HCT116 (cell line): Measurements from ENCODE around the gene INPP5E. TPM values are rescaled to one million over a fixed set of nuclear protein-coding genes. Genes with fewer than 3 reads are reported as not detected.

Experiments used
- ATAC-seq: fragments of 200-7000 bp; cut with Tn5 transposase; 2 replicates; pipeline ENCODE4 v1.9.1; 2020; ENCODE audit warnings: mild to moderate bottlenecking, moderate library complexity
- BruUV-seq: library from RNA; stranded (reverse); fragments of 400-500 nt; replicated peaks from 2 replicates; lab custom pipeline; 2021; lab: Mats Ljungman, UMichigan
- CTCF ChIA-PET: fragments of 300-600 bp; sonication (Branson Sonifier 250); formaldehyde crosslinking; loops from one replicate; lab custom pipeline; 2021; ENCODE audit warnings: antibody characterized with exemption; lab: Charles Lee
- POLR2A ChIA-PET: fragments of 300-600, 350-600 bp; sonication (Branson Sonifier 250); formaldehyde crosslinking; loops from one replicate; lab custom pipeline; 2021; ENCODE audit warnings: antibody characterized with exemption; lab: Charles Lee
- RAD21 ChIA-PET, 2 experiments: fragments of 300-600 bp; sonication (Branson Sonifier 250); formaldehyde crosslinking; loops; one replicate each; lab custom pipeline; 2023; ENCODE audit warnings: low total read pairs in 2 of 2; ENCODE audit not compliant: uncharacterized antibody in 2 of 2, unreplicated experiment in 2 of 2, low non-redundant PET in 1 of 2; lab: Charles Lee
- DNase-seq: peaks from one replicate; pipeline ENCODE4 v3.0.0-alpha.2; 2010; ENCODE audit warnings: low read depth, low spot score
- H2AFZ ChIP-seq: fragments of 200-600 bp; shearing (Covaris generic), sonication (generic); 2 replicates; pipeline ENCODE4 v1.6.1; 2017; ENCODE audit warnings: low read depth, mixed run types, mixed read lengths, antibody characterized with exemption, low read length; ENCODE audit not compliant: poor library complexity, severe bottlenecking
- H3K27ac ChIP-seq: 2 replicates; pipeline ENCODE4 v1.5.1; 2012; ENCODE audit warnings: low read depth, low read length
- H3K27me3 ChIP-seq: fragments of 200-600 bp; sonication (generic); 2 replicates; pipeline ENCODE4 v1.6.1; 2016; ENCODE audit warnings: mixed run types, low read length, mixed read lengths; ENCODE audit not compliant: insufficient read depth
- H3K36me3 ChIP-seq, 2 experiments: fragments of 200-500 bp in 1 of 2; fragments of 200-600 bp in 1 of 2; sonication (Bioruptor generic) in 1 of 2; sonication (generic) in 1 of 2; 2 replicates each; pipeline versions ENCODE4 v1.5.1 to v1.6.1; 2014 to 2016; ENCODE audit warnings: low read length in 2 of 2, inconsistent platforms in 1 of 2, mixed read lengths in 1 of 2, mixed run types in 1 of 2; ENCODE audit not compliant: insufficient read depth in 2 of 2, control insufficient read depth in 1 of 2
- H3K4me1 ChIP-seq, 2 experiments: fragments of 200-600 bp in 1 of 2; sonication (generic) in 1 of 2; 2 replicates each; pipeline versions ENCODE4 v1.5.1 to v1.6.1; 2012 to 2017; ENCODE audit warnings: low read length in 2 of 2, inconsistent platforms in 1 of 2, mild to moderate bottlenecking in 1 of 2, mixed read lengths in 1 of 2, mixed run types in 1 of 2, moderate library complexity in 1 of 2; ENCODE audit not compliant: insufficient read depth in 2 of 2, control insufficient read depth in 1 of 2
- H3K4me2 ChIP-seq: fragments of 200-600 bp; sonication (generic); 2 replicates; pipeline ENCODE4 v1.6.1; 2017; ENCODE audit warnings: mixed run types, low read length, mixed read lengths
- H3K4me3 ChIP-seq, 2 experiments: fragments of 200-600 bp in 1 of 2; sonication (generic) in 1 of 2; replicated peaks in 1 of 2; 2 replicates each; pipeline ENCODE4 v1.5.1; 2011 to 2016; ENCODE audit warnings: low read length in 2 of 2, control low read depth in 1 of 2, low read depth in 1 of 2, mild to moderate bottlenecking in 1 of 2, mixed read lengths in 1 of 2, mixed run types in 1 of 2
- H3K79me2 ChIP-seq: fragments of 200-600 bp; sonication (generic); 2 replicates; pipeline ENCODE4 v1.6.1; 2017; ENCODE audit warnings: mild to moderate bottlenecking, mixed run types, low read length, moderate library complexity, mixed read lengths; ENCODE audit not compliant: insufficient read depth
- H3K9ac ChIP-seq: fragments of 200-600 bp; sonication (generic); 2 replicates; pipeline ENCODE4 v1.6.1; 2016; ENCODE audit warnings: low read length, mixed read lengths
- H3K9me2 ChIP-seq: fragments of 200-600 bp; sonication (generic), shearing (Covaris generic); 2 replicates; pipeline ENCODE4 v1.6.1; 2017; ENCODE audit warnings: mixed run types, mild to moderate bottlenecking, moderate library complexity; ENCODE audit not compliant: insufficient read depth
- H3K9me3 ChIP-seq, 2 experiments: fragments of 200-500 bp in 1 of 2; fragments of 200-600 bp in 1 of 2; sonication (Bioruptor generic) in 1 of 2; sonication (generic) in 1 of 2; 2 replicates each; pipeline ENCODE4 v1.6.1; 2014 to 2017; ENCODE audit warnings: low read length in 2 of 2, mixed read lengths in 2 of 2, inconsistent platforms in 1 of 2, low read depth in 1 of 2, mild to moderate bottlenecking in 1 of 2, mixed run types in 1 of 2, moderate library complexity in 1 of 2; ENCODE audit not compliant: control insufficient read depth in 1 of 2, insufficient read depth in 1 of 2
- H4K20me1 ChIP-seq: fragments of 200-600 bp; sonication (generic), shearing (Covaris generic); 2 replicates; pipeline ENCODE4 v1.6.1; 2017; ENCODE audit warnings: mixed run types, mild to moderate bottlenecking, moderate library complexity; ENCODE audit not compliant: insufficient read depth
- CBX3 ChIP-seq: IDR thresholded peaks from 2 replicates; pipeline ENCODE4 v1.6.1; 2012; ENCODE audit warnings: low read depth
- EZH2phosphoT487 ChIP-seq: fragments of 200-600 bp; IDR thresholded peaks from 2 replicates; pipeline ENCODE4 v1.6.1; 2018; ENCODE audit warnings: antibody characterized with exemption, borderline replicate concordance
- POLR2A ChIP-seq: IDR thresholded peaks from 2 replicates; pipeline ENCODE4 v1.7.0; 2011; ENCODE audit warnings: borderline replicate concordance; ENCODE audit not compliant: insufficient read depth, insufficient read length; ENCODE audit errors: extremely low read depth
- POLR2AphosphoS5 ChIP-seq: IDR thresholded peaks from 2 replicates; pipeline ENCODE4 v1.6.1; 2011; ENCODE audit warnings: mild to moderate bottlenecking, low read depth, low read length, moderate library complexity
- RAD21 ChIP-seq: IDR thresholded peaks from 2 replicates; pipeline ENCODE4 v1.6.1; 2012; ENCODE audit warnings: low read depth, mild to moderate bottlenecking
- SP1 ChIP-seq: IDR thresholded peaks from 2 replicates; pipeline ENCODE4 v1.6.1; 2012; ENCODE audit warnings: low read depth
- TCF7L2 ChIP-seq: IDR thresholded peaks from 2 replicates; pipeline ENCODE4 v1.7.0; 2011; ENCODE audit warnings: borderline replicate concordance, inconsistent platforms; ENCODE audit not compliant: insufficient read depth, insufficient read length; ENCODE audit errors: extremely low read depth
- ZFX ChIP-seq: fragments of 450-650 bp; IDR thresholded peaks from 2 replicates; pipeline ENCODE4 v1.6.1; 2017
- ZNF274 ChIP-seq: fragments of 200-500 bp; sonication (Bioruptor generic); IDR thresholded peaks from 2 replicates; pipeline ENCODE4 v1.6.1; 2014; ENCODE audit warnings: mild to moderate bottlenecking, low read depth, low read length, inconsistent platforms
- intact Hi-C: fragments of 100-400 bp; cut with micrococcal nuclease; formaldehyde crosslinking; loops from 2 replicates; pipeline ENCODE4 v1.10.0; 2022
- total RNA-seq: library from RNA; stranded (reverse); gene quantifications from one replicate; pipeline ENCODE4 v1.2.1, GENCODE V29; 2021; ENCODE audit not compliant: unreplicated experiment
- TF ChIP-seq, protein P1 (sequence below): IDR thresholded peaks from 2 replicates; pipeline ENCODE4 v1.6.1; 2012
- TF ChIP-seq, protein P2 (sequence below): IDR thresholded peaks from 2 replicates; pipeline ENCODE4 v1.6.1; 2011; ENCODE audit warnings: mild to moderate bottlenecking, low read length, moderate library complexity; ENCODE audit not compliant: insufficient replicate concordance; ENCODE audit errors: extremely low read depth
- TF ChIP-seq, protein P3 (sequence below): IDR thresholded peaks from 2 replicates; pipeline ENCODE4 v1.6.1; 2012; ENCODE audit warnings: low read depth

The INPP5E gene
- total RNA-seq, 1 experiment from 2014 or later = 23.8 TPM

DNA sequence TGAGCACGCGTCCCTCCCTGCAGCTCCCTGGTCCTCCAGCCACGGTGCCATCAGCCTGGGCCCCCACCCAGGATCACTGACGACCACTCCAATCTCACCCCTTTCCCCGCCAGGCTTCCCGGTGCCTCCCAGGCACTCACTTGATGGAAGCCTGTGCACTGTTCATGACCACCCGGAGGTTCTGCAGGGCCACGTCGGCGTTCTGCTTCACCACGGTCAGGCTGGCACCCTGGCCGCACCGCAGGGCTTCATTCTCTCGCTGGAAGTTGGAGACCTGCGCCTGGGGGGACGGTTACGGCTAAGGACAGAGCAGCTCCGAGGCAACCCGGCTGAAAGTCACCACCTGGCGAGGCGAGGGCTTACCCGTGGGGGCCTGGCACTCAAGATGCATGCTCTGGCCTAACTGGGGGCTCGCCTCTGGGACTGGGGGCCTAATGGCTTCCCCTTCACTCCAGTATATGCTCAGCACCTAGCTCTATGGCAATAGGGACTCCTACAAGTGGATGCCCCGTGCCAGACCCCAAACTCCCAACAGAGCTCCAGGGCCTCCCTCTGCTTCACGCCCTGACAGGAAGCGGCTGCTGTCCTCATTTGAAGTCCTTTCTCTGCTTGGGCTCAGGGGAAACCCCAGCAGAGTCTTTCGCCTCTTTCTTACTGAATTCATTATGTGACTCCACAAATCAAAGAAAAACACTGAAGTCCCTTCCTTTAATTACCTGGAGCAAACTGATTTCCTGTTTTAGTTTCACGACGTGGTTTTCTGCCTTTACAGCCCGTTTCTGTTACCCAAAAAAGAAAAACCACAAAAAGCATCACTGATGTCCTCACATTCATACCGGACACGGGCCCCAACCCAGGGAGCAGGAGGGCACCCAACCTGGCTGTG lies 35.5 kb downstream of the INPP5E start:
- Histone ChIP-seq H3K4me3 (no peak overlapping the region), H3K79me2 (peaks cover 34% of the 10 kb centered on the region), H3K9ac (no peak overlapping the region), H3K4me1 (peaks cover 4 to 14% of the 10 kb centered on the region in 2 experiments; a peak in 3 of 4 replicates), H4K20me1 (no peaks in the 10 kb centered on the region), H3K9me3 (no peaks in the 10 kb centered on the region), H3K4me2 (no peak overlapping the region), H3K27ac (no peak overlapping the region), H2AFZ (no peak overlapping the region), H3K9me2 (no peaks in the 10 kb centered on the region), H3K27me3 (no peaks in the 10 kb centered on the region), H3K36me3 (peaks cover 32 to 39% of the 10 kb centered on the region in 2 experiments; a peak in 3 of 4 replicates)
- BruUV-seq = no TSS peak
- POLR2A ChIA-PET = no interaction called here
- intact Hi-C loops = no loop called here
- DNase-seq (no peak), ATAC-seq (no peak)
- CTCF ChIA-PET = interaction anchor here (0.9 kb wide), 1 partner anchor 228 kb away, joined by 6 read pairs; no protein-coding TSS in a partner anchor
- RAD21 ChIA-PET = no interaction called here
- no peak for TF ChIP-seq TCF7L2
- no peak for TF ChIP-seq ZFX
- TF ChIP-seq, protein P1, sequence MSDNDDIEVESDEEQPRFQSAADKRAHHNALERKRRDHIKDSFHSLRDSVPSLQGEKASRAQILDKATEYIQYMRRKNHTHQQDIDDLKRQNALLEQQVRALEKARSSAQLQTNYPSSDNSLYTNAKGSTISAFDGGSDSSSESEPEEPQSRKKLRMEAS = no peak
- no peak for TF ChIP-seq SP1
- TF ChIP-seq, protein P2, sequence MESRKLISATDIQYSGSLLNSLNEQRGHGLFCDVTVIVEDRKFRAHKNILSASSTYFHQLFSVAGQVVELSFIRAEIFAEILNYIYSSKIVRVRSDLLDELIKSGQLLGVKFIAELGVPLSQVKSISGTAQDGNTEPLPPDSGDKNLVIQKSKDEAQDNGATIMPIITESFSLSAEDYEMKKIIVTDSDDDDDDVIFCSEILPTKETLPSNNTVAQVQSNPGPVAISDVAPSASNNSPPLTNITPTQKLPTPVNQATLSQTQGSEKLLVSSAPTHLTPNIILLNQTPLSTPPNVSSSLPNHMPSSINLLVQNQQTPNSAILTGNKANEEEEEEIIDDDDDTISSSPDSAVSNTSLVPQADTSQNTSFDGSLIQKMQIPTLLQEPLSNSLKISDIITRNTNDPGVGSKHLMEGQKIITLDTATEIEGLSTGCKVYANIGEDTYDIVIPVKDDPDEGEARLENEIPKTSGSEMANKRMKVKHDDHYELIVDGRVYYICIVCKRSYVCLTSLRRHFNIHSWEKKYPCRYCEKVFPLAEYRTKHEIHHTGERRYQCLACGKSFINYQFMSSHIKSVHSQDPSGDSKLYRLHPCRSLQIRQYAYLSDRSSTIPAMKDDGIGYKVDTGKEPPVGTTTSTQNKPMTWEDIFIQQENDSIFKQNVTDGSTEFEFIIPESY = no peak
- TF ChIP-seq POLR2A = no peak
- no peak for TF ChIP-seq POLR2AphosphoS5
- TF ChIP-seq CBX3 = no peak
- TF ChIP-seq, protein P3, sequence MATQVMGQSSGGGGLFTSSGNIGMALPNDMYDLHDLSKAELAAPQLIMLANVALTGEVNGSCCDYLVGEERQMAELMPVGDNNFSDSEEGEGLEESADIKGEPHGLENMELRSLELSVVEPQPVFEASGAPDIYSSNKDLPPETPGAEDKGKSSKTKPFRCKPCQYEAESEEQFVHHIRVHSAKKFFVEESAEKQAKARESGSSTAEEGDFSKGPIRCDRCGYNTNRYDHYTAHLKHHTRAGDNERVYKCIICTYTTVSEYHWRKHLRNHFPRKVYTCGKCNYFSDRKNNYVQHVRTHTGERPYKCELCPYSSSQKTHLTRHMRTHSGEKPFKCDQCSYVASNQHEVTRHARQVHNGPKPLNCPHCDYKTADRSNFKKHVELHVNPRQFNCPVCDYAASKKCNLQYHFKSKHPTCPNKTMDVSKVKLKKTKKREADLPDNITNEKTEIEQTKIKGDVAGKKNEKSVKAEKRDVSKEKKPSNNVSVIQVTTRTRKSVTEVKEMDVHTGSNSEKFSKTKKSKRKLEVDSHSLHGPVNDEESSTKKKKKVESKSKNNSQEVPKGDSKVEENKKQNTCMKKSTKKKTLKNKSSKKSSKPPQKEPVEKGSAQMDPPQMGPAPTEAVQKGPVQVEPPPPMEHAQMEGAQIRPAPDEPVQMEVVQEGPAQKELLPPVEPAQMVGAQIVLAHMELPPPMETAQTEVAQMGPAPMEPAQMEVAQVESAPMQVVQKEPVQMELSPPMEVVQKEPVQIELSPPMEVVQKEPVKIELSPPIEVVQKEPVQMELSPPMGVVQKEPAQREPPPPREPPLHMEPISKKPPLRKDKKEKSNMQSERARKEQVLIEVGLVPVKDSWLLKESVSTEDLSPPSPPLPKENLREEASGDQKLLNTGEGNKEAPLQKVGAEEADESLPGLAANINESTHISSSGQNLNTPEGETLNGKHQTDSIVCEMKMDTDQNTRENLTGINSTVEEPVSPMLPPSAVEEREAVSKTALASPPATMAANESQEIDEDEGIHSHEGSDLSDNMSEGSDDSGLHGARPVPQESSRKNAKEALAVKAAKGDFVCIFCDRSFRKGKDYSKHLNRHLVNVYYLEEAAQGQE = no peak
- no peak for TF ChIP-seq EZH2phosphoT487
- no peak for TF ChIP-seq RAD21
- TF ChIP-seq ZNF274 = no peak
